Activated T-cell treated with anti-CD3 and anti-CD28 coated beads, Interleukin-2, amount 50 U/mL, for 72 hours (primary cell): ENCODE measurements around the gene TMX1. TPM values are rescaled to one million over a fixed set of nuclear protein-coding genes. Genes with fewer than 3 reads are reported as not detected.

Source experiments
- total RNA-seq, 2 donors: library from RNA; stranded (reverse); gene quantifications; one replicate each; pipeline ENCODE4 v1.2.3, GENCODE V29; 2022

Gene TMX1
- total RNA-seq, 2 donors from 2014 or later: 25.7 to 28.9 TPM

Other genes starting within 250 kb of the TMX1 start
- gene TRIM9, start 145.1 kb upstream of the TMX1 start, total RNA-seq: 1 to 10 TPM; 1.4 to 2.4 TPM